ENCODE results near the gene TTBK2. TPM values are rescaled to one million over a fixed set of nuclear protein-coding genes. Genes with fewer than 3 reads are reported as not detected.

TTBK2 gene
- total RNA-seq, 1 experiment from 2014 or later = 11.1 TPM

- no peaks in the 10 kb centered on the region for H3K9me3 ChIP-seq (replicated peaks)
- no peaks in the 10 kb centered on the region for H3K27me3 ChIP-seq
- peaks cover 4% of the 10 kb centered on the region; the same call in 1 of the 2 replicates for H3K4me1 ChIP-seq
- H3K4me3 ChIP-seq = peak overlapping the region; percentile 86
- H3K27ac ChIP-seq = peak overlapping the region; percentile 70
- peaks cover 9% of the 10 kb centered on the region; the same call in 1 of the 2 replicates for H3K36me3 ChIP-seq
- DNase-seq = no peak
Measured at GRCh38 chr15:42737529-42738328, 182.8 kb downstream of the TTBK2 start.

- Histone ChIP-seq H3K4me3 (peak within 1 kb of the TSS; percentile 86), H3K36me3 (peaks cover 14% of the 10 kb centered on the region), H3K9me3 (replicated peaks) (no peaks in the 10 kb centered on the region), H3K27me3 (no peaks in the 10 kb centered on the region), H3K27ac (peak within 1 kb of the TSS; percentile 70), H3K4me1 (peaks cover 4% of the 10 kb centered on the region; the same call in 1 of the 2 replicates)
- DNase-seq = peak; percentile 93
Measured at GRCh38 chr15:42736793-42737528, 183.6 kb downstream of the TTBK2 start, which contains the start of gene CDAN1. TSS of gene CDAN1 (minus strand) at chr15:42737128. CDS start at chr15:42737102, 26 bp downstream.

GRCh38 chr15:42736178-42736792 is 184.3 kb downstream of the TTBK2 start:
- Histone ChIP-seq H3K27ac (peak overlapping the region; percentile 19; the same call in 1 of the 2 replicates), H3K27me3 (no peaks in the 10 kb centered on the region), H3K4me1 (peaks cover 4% of the 10 kb centered on the region; the same call in 1 of the 2 replicates), H3K4me3 (peak overlapping the region; percentile 86), H3K36me3 (peaks cover 21% of the 10 kb centered on the region), H3K9me3 (replicated peaks) (no peaks in the 10 kb centered on the region)
- DNase-seq = peak; percentile 32 to 34

GRCh38 chr15:42735382-42736165 is 185.0 kb downstream of the TTBK2 start:
- Histone ChIP-seq H3K4me1 (peaks cover 4% of the 10 kb centered on the region; the same call in 1 of the 2 replicates), H3K4me3 (peak overlapping the region; percentile 86), H3K27ac (no peak overlapping the region), H3K9me3 (replicated peaks) (no peaks in the 10 kb centered on the region), H3K36me3 (peaks cover 28% of the 10 kb centered on the region), H3K27me3 (no peaks in the 10 kb centered on the region)
- DNase-seq = no peak

- H3K27me3 ChIP-seq = no peaks in the 10 kb centered on the region
- no peak overlapping the region for H3K27ac ChIP-seq
- H3K9me3 ChIP-seq (replicated peaks) = no peaks in the 10 kb centered on the region
- DNase-seq = no peak
- H3K4me1 ChIP-seq = peaks cover 4% of the 10 kb centered on the region; the same call in 1 of the 2 replicates
- peaks cover 40% of the 10 kb centered on the region for H3K36me3 ChIP-seq
- H3K4me3 ChIP-seq = no peak overlapping the region
Measured at GRCh38 chr15:42734076-42734672, 186.4 kb downstream of the TTBK2 start.

GRCh38 chr15:42733027-42733426 is 187.6 kb downstream of the TTBK2 start:
- Histone ChIP-seq H3K4me3 (no peak overlapping the region), H3K27ac (no peak overlapping the region), H3K9me3 (replicated peaks) (no peaks in the 10 kb centered on the region), H3K36me3 (peaks cover 47% of the 10 kb centered on the region), H3K27me3 (no peaks in the 10 kb centered on the region), H3K4me1 (peaks cover 10% of the 10 kb centered on the region; the same call in 1 of the 2 replicates)
- DNase-seq = no peak

GRCh38 chr15:42732095-42732827 is 188.3 kb downstream of the TTBK2 start:
- no peaks in the 10 kb centered on the region for H3K27me3 ChIP-seq
- no peaks in the 10 kb centered on the region for H3K9me3 ChIP-seq (replicated peaks)
- no peak overlapping the region for H3K4me3 ChIP-seq
- no peak for DNase-seq
- H3K4me1 ChIP-seq = peaks cover 10% of the 10 kb centered on the region; the same call in 1 of the 2 replicates
- peaks cover 55% of the 10 kb centered on the region for H3K36me3 ChIP-seq
- no peak overlapping the region for H3K27ac ChIP-seq

GRCh38 chr15:42731461-42731860 is 189.1 kb downstream of the TTBK2 start:
- H3K4me3 ChIP-seq = no peak overlapping the region
- peaks cover 10% of the 10 kb centered on the region; the same call in 1 of the 2 replicates for H3K4me1 ChIP-seq
- H3K36me3 ChIP-seq = peaks cover 63% of the 10 kb centered on the region
- no peaks in the 10 kb centered on the region for H3K9me3 ChIP-seq (replicated peaks)
- no peak overlapping the region for H3K27ac ChIP-seq
- H3K27me3 ChIP-seq = no peaks in the 10 kb centered on the region
- no peak for DNase-seq

- Histone ChIP-seq H3K4me1 (peaks cover 7% of the 10 kb centered on the region; the same call in 1 of the 2 replicates), H3K36me3 (peaks cover 70% of the 10 kb centered on the region), H3K27ac (no peak overlapping the region), H3K4me3 (no peak overlapping the region), H3K9me3 (replicated peaks) (no peaks in the 10 kb centered on the region), H3K27me3 (no peaks in the 10 kb centered on the region)
- DNase-seq = no peak
Measured at GRCh38 chr15:42730536-42730935, 190.0 kb downstream of the TTBK2 start.

- Histone ChIP-seq H3K4me1 (peaks cover 6% of the 10 kb centered on the region; the same call in 1 of the 2 replicates), H3K27ac (no peak overlapping the region), H3K4me3 (no peak overlapping the region), H3K27me3 (no peaks in the 10 kb centered on the region), H3K36me3 (peaks cover 73% of the 10 kb centered on the region), H3K9me3 (replicated peaks) (no peaks in the 10 kb centered on the region)
- no peak for DNase-seq
Measured at GRCh38 chr15:42730135-42730534, 190.4 kb downstream of the TTBK2 start.

GRCh38 chr15:42729409-42729808 is 191.2 kb downstream of the TTBK2 start:
- Histone ChIP-seq H3K36me3 (peaks cover 76% of the 10 kb centered on the region), H3K4me3 (no peak overlapping the region), H3K27me3 (no peaks in the 10 kb centered on the region), H3K4me1 (peaks cover 6% of the 10 kb centered on the region; the same call in 1 of the 2 replicates), H3K27ac (no peak overlapping the region), H3K9me3 (replicated peaks) (no peaks in the 10 kb centered on the region)
- no peak for DNase-seq

- Histone ChIP-seq H3K36me3 (peaks cover 76% of the 10 kb centered on the region), H3K27ac (no peak overlapping the region), H3K4me3 (no peak overlapping the region), H3K9me3 (replicated peaks) (no peaks in the 10 kb centered on the region), H3K4me1 (peaks cover 6% of the 10 kb centered on the region; the same call in 1 of the 2 replicates), H3K27me3 (no peaks in the 10 kb centered on the region)
- DNase-seq = no peak
Measured at GRCh38 chr15:42728972-42729371, 191.6 kb downstream of the TTBK2 start.

GRCh38 chr15:42728560-42728959 is 192.0 kb downstream of the TTBK2 start:
- no peak overlapping the region; the same call in 1 of the 2 replicates for H3K27ac ChIP-seq
- peaks cover 6% of the 10 kb centered on the region; the same call in 1 of the 2 replicates for H3K4me1 ChIP-seq
- no peak overlapping the region for H3K4me3 ChIP-seq
- peaks cover 78% of the 10 kb centered on the region for H3K36me3 ChIP-seq
- H3K9me3 ChIP-seq (replicated peaks) = no peaks in the 10 kb centered on the region
- no peaks in the 10 kb centered on the region for H3K27me3 ChIP-seq
- DNase-seq = peak; percentile 47 to 66
